HG03159 (cell line): ENCODE data around the gene OOSP2.

ENCODE experiments used
- ATAC-seq: cut with Tn5 transposase; IDR thresholded peaks from one replicate; pipeline ENCODE4 v1.9.1; 2021; ENCODE audit warnings: mild to moderate bottlenecking, moderate library complexity; ENCODE audit not compliant: unreplicated experiment

OOSP2 gene

GRCh38 chr11:60077981-60078380, 37.8 kb downstream of the OOSP2 start:
- no peak for ATAC-seq

- no peak for ATAC-seq
Measured at GRCh38 chr11:60078745-60079144, 38.5 kb downstream of the OOSP2 start.

DNA sequence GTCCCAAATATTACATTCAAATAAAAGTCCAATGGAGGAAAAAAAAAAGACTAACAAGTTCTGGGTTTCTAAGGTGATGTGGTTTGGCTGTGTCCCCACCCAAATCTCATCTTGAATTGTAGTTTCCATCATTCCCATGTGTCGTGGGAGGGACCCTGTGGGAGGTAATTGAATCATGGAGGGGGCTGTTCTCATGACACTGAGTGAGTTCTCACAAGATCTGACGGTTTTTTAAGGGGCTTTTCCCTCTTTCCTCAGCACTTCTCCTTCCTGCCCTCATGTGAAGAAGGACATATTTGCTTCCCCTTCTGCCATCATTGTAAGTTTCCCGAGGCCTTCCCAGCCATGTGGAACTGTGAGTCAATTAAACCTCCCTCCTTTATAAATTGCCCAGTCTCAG, 40.3 kb downstream of the OOSP2 start:
- ATAC-seq = no peak

- no peak for ATAC-seq
Measured at GRCh38 chr11:60084631-60085273, 44.5 kb downstream of the OOSP2 start.

GRCh38 chr11:60085909-60086308, 45.7 kb downstream of the OOSP2 start:
- ATAC-seq = no peak

GRCh38 chr11:60087239-60087638, 47.0 kb downstream of the OOSP2 start:
- no peak for ATAC-seq

DNA sequence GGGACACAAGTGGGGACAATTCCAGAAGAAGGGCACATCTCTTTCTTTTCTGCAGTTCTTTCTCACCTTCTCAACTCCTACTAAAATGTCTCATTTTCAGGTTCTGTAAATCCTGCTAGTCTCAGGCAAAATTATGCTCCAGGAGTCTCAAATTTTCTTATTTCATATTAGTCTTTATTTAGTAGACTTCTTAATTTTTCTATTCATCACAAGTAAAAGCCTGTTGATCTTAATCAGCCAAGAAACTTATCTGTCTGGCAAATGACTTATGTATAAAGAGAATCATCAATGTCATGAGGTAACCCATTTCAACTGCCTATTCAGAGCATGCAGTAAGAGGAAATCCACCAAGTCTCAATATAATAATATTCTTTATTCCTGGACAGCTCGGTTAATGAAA, 48.2 kb downstream of the OOSP2 start, which contains the start of gene MS4A2:
Gene MS4A2, plus strand, starts transcription at position 301 of the 400 bp plus-strand sequence. CDS start 102 bp downstream, outside the sequence.
- no peak for ATAC-seq

GRCh38 chr11:60095477-60096120, 55.4 kb downstream of the OOSP2 start:
- no peak for ATAC-seq

- ATAC-seq = no peak
Measured at GRCh38 chr11:60097189-60097588, 57.0 kb downstream of the OOSP2 start.
